Right atrium auricular region (tissue), 2 donors: ENCODE measurements around the gene ELMO1. TPM values are rescaled to one million over a fixed set of nuclear protein-coding genes. Genes with fewer than 3 reads are reported as not detected.

Source experiments
- DNase-seq: peaks from one replicate; pipeline ENCODE4 v3.0.0-alpha.2; 2019; ENCODE audit warnings: low spot score
- H3K27ac ChIP-seq, 2 donors: fragments of 200-600 bp; sonication (generic); 1 replicate in 1 of 2; 2 replicates in 1 of 2; pipeline ENCODE4 v1.5.1; 2016 to 2019
- H3K27me3 ChIP-seq, 2 donors: fragments of 200-600 bp; sonication (generic); one replicate each; pipeline versions ENCODE4 v1.5.1 to v1.6.0; 2017 to 2019
- H3K36me3 ChIP-seq: fragments of 200-600 bp; sonication (generic); one replicate; pipeline ENCODE4 v1.5.1; 2016
- H3K4me1 ChIP-seq, 2 donors: fragments of 200-600 bp; sonication (generic); one replicate each; pipeline versions ENCODE4 v1.5.1 to v1.6.0; 2017 to 2019
- H3K4me3 ChIP-seq, 2 donors: fragments of 200-600 bp; sonication (generic); 1 replicate in 1 of 2; 2 replicates in 1 of 2; pipeline ENCODE4 v1.5.1; 2017 to 2019; ENCODE audit warnings: mild to moderate bottlenecking in 1 of 2, moderate library complexity in 1 of 2
- H3K9me3 ChIP-seq, 2 donors: fragments of 200-600 bp; sonication (generic); one replicate each; pipeline ENCODE4 v1.5.1; 2019
- CTCF ChIP-seq, 2 donors: fragments of 200-600 bp; sonication (generic); IDR thresholded peaks; one replicate each; pipeline ENCODE4 v1.5.1; 2019; ENCODE audit warnings: antibody characterized with exemption in 2 of 2
- microRNA counts, 2 donors: library from miRNA; unstranded; fragments of <30 nt; microRNA quantifications; one replicate each; lab custom pipeline; 2016 to 2017
- microRNA-seq, 2 donors: library from miRNA; unstranded; fragments of <30 nt; microRNA quantifications; one replicate each; pipeline ENCODE4, GENCODE V29; 2016 to 2017; ENCODE audit warnings: borderline number of aligned reads in 2 of 2, borderline replicate concordance in 1 of 2
- total RNA-seq, 2 donors: library from RNA; depleted of rRNA; stranded (reverse); fragments of >200 nt; gene quantifications; one replicate each; pipeline ENCODE4 v1.1.0, GENCODE V29; 2016

The ELMO1 gene
- total RNA-seq, 2 donors from 2014 or later, result 24.4 to 45.1 TPM

- H3K36me3 ChIP-seq, result no peaks in the 10 kb centered on the region
- H3K27me3 ChIP-seq, result no peaks in the 10 kb centered on the region
- no peak for DNase-seq
- no peak overlapping the region for H3K4me3 ChIP-seq
- H3K9me3 ChIP-seq, result no peaks in the 10 kb centered on the region
- no peak for TF ChIP-seq CTCF (IDR thresholded peaks at IDR 0.05)
- no peaks in the 10 kb centered on the region for H3K4me1 ChIP-seq
- H3K27ac ChIP-seq, result no peak overlapping the region
Measured at GRCh38 chr7:36810489-36810888, 638.2 kb downstream of the ELMO1 start.

- no peak for TF ChIP-seq CTCF (IDR thresholded peaks at IDR 0.05)
- Histone ChIP-seq H3K27ac (no peak overlapping the region), H3K27me3 (no peaks in the 10 kb centered on the region), H3K9me3 (no peaks in the 10 kb centered on the region), H3K4me3 (no peak overlapping the region), H3K36me3 (no peaks in the 10 kb centered on the region), H3K4me1 (no peaks in the 10 kb centered on the region)
- DNase-seq, result no peak
Measured at GRCh38 chr7:36810032-36810431, 638.6 kb downstream of the ELMO1 start.

- Histone ChIP-seq H3K9me3 (no peaks in the 10 kb centered on the region), H3K27ac (no peak overlapping the region), H3K36me3 (no peaks in the 10 kb centered on the region), H3K4me3 (no peak overlapping the region), H3K27me3 (no peaks in the 10 kb centered on the region), H3K4me1 (no peaks in the 10 kb centered on the region)
- DNase-seq, result no peak
- no peak for TF ChIP-seq CTCF (IDR thresholded peaks at IDR 0.05)
Measured at GRCh38 chr7:36809510-36809909, 639.2 kb downstream of the ELMO1 start.

GRCh38 chr7:36809086-36809485 is 639.6 kb downstream of the ELMO1 start:
- TF ChIP-seq CTCF (IDR thresholded peaks at IDR 0.05), result no peak
- Histone ChIP-seq H3K27me3 (no peaks in the 10 kb centered on the region), H3K4me3 (no peak overlapping the region), H3K27ac (no peak overlapping the region), H3K4me1 (no peaks in the 10 kb centered on the region), H3K9me3 (no peaks in the 10 kb centered on the region), H3K36me3 (no peaks in the 10 kb centered on the region)
- no peak for DNase-seq

- no peaks in the 10 kb centered on the region for H3K9me3 ChIP-seq
- H3K4me1 ChIP-seq, result no peaks in the 10 kb centered on the region
- H3K27me3 ChIP-seq, result no peaks in the 10 kb centered on the region
- H3K27ac ChIP-seq, result no peak overlapping the region
- H3K4me3 ChIP-seq, result no peak overlapping the region
- no peaks in the 10 kb centered on the region for H3K36me3 ChIP-seq
- DNase-seq, result no peak
- TF ChIP-seq CTCF (IDR thresholded peaks at IDR 0.05), result no peak
Measured at GRCh38 chr7:36806891-36807290, 641.8 kb downstream of the ELMO1 start.

MicroRNAs encoded within 50 kb of the gene (microRNA counts, 767-probe panel; counts per million panel counts)
- 0 to 1,480 counts per million in 2 donors for microRNA hsa-miR-1200 (lab: Ali Mortazavi, UCI)

Small RNA genes within 50 kb of the gene (microRNA-seq; reads per million reads assigned to microRNA genes)
- 0 reads per million in 2 donors for gene MIR1200

Other genes starting within 250 kb of the ELMO1 start
- gene GPR141, start 234.9 kb upstream of the ELMO1 start, total RNA-seq, result under 1 TPM in 1 of 2 donors, not detected in 1; 0.55 TPM